ENCODE measurements around the gene CFAP97.

- TF ChIP-seq POLR2A (IDR thresholded peaks at IDR 0.05) (no peak), EP300 (IDR thresholded peaks at IDR 0.05) (no peak)
These were observed 11.7 kb downstream of the CFAP97 start for GRCh38 chr4:185192059-185192458.
